ENCODE data around the gene SAAL1. TPM values are rescaled to one million over a fixed set of nuclear protein-coding genes. Genes with fewer than 3 reads are reported as not detected.

Gene SAAL1
- total and polyA plus RNA-seq, 2 donors from 2014 or later: 9.8 to 12.9 TPM

DNA sequence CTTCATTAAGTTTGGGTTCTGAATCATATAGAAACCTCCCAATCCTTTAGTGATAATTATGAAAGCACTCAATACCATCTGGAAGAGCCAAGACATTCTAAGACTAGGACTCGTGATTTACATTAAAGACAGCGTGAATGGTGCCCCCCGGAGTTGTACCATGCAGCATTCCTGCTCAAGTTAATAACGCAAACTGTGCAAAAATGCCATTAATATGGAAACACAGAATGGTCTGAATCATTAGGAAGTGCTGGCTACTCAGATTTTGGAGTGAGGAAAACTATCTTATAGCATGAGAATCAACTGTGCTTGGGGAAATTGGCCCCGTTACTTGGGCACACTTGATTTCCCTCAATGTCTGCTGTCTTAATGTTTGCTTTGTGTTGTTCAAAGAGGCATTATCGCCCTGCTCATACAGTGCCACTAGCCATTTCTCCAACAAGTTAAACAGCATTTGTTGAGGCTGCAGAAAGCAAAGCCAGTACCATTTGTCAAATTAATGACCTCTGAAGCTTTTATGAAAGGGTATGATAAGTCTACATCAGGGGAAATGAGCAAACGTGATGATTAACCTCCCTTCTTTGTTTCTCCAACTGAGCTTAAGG lies 41.3 kb downstream of the SAAL1 start:
- Histone ChIP-seq H3K27ac (ENCODE audit: low read depth in 2 of 2, low read length in 2 of 2) (no peak overlapping the region), H3K36me3 (ENCODE audit: control insufficient read depth in 2 of 3, insufficient read depth in 3 of 3, low read length in 3 of 3) (no peaks in the 10 kb centered on the region), H3K4me3 (ENCODE audit: low read length in 3 of 3) (no peak overlapping the region), H3K9me3 (ENCODE audit: control insufficient read depth in 2 of 3, insufficient read depth in 1 of 3, low read length in 3 of 3) (no peaks in the 10 kb centered on the region), H3K9ac (ENCODE audit: low read length in 3 of 3) (no peak overlapping the region), H3K27me3 (ENCODE audit: control insufficient read depth, insufficient read depth, low read length) (no peaks in the 10 kb centered on the region), H3K4me1 (ENCODE audit: control insufficient read depth in 2 of 3, insufficient read depth in 2 of 3, low read depth in 1 of 3, low read length in 3 of 3) (no peaks in the 10 kb centered on the region)
- DNase-seq: peak in 2 of 5 donors; percentile 23 to 36
- intact Hi-C loops (cut with DNase I): no loop called here
- TF ChIP-seq, protein P1, sequence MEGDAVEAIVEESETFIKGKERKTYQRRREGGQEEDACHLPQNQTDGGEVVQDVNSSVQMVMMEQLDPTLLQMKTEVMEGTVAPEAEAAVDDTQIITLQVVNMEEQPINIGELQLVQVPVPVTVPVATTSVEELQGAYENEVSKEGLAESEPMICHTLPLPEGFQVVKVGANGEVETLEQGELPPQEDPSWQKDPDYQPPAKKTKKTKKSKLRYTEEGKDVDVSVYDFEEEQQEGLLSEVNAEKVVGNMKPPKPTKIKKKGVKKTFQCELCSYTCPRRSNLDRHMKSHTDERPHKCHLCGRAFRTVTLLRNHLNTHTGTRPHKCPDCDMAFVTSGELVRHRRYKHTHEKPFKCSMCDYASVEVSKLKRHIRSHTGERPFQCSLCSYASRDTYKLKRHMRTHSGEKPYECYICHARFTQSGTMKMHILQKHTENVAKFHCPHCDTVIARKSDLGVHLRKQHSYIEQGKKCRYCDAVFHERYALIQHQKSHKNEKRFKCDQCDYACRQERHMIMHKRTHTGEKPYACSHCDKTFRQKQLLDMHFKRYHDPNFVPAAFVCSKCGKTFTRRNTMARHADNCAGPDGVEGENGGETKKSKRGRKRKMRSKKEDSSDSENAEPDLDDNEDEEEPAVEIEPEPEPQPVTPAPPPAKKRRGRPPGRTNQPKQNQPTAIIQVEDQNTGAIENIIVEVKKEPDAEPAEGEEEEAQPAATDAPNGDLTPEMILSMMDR (IDR thresholded peaks at IDR 0.05; ENCODE audit: borderline replicate concordance, extremely low read depth, insufficient read depth): no peak
- no peak for FAIRE-seq

DNA sequence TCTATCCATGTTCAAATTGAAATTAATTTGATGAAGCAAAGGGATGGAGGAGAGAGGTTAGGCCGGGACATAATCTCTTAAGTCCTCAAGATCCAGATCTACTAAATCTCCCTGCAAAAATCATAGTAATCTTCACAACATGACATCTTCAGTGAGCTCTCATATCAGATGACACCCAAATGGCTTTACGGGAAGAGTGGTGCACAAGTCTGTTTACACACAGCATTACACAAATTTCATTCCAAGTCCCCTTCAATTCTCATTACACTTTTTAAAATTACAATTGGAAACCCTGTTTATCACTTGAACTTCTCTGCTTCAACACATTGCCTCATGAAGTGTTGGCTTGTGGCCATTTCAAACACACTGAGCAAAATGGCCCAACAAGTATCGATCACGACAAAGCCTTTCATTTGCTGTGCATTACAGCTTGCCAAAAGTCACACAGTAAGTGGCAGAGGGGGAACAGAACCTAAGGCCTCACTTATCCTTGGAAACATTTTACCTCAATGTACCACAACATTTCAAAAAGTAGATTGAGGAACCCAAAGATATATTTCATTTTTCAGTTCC lies 41.9 kb downstream of the SAAL1 start:
- Histone ChIP-seq H3K9ac (ENCODE audit: low read length in 3 of 3) (no peak overlapping the region), H3K27ac (ENCODE audit: low read depth in 2 of 2, low read length in 2 of 2) (no peak overlapping the region), H3K27me3 (ENCODE audit: control insufficient read depth, insufficient read depth, low read length) (no peaks in the 10 kb centered on the region), H3K4me3 (ENCODE audit: low read length in 3 of 3) (no peak overlapping the region), H3K9me3 (ENCODE audit: control insufficient read depth in 2 of 3, insufficient read depth in 1 of 3, low read length in 3 of 3) (no peaks in the 10 kb centered on the region), H3K4me1 (ENCODE audit: control insufficient read depth in 2 of 3, insufficient read depth in 2 of 3, low read depth in 1 of 3, low read length in 3 of 3) (no peaks in the 10 kb centered on the region), H3K36me3 (ENCODE audit: control insufficient read depth in 2 of 3, insufficient read depth in 3 of 3, low read length in 3 of 3) (no peaks in the 10 kb centered on the region)
- TF ChIP-seq, protein P1 (IDR thresholded peaks at IDR 0.05; ENCODE audit: borderline replicate concordance, extremely low read depth, insufficient read depth): no peak
- intact Hi-C loops (cut with DNase I): no loop called here
- DNase-seq (no peak), FAIRE-seq (no peak)

DNA sequence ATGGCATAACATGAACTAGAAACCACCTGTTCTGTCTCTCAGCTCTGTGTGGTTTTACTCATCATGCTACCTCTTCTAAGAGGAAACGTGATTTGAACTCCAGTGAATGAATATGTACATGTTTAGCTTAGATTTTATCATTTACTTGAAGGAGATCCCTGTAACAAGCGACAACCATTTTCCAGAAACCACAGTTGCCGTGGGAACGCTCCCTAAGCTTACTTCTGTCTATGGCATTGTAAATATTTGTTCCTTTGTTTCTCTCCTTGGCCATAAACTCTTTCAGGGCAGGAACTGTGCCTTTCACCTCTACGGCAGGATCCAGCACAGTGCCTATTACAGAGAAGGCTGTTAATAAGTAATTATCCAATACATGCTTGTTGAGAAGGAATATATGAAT lies 42.8 kb downstream of the SAAL1 start:
- no peak for FAIRE-seq
- no peak overlapping the region for H3K4me3 ChIP-seq (ENCODE audit: low read length in 3 of 3)
- TF ChIP-seq, protein P1 (IDR thresholded peaks at IDR 0.05; ENCODE audit: borderline replicate concordance, extremely low read depth, insufficient read depth): no peak
- H3K36me3 ChIP-seq (ENCODE audit: control insufficient read depth in 2 of 3, insufficient read depth in 3 of 3, low read length in 3 of 3): no peaks in the 10 kb centered on the region
- no peak overlapping the region for H3K27ac ChIP-seq (ENCODE audit: low read depth in 2 of 2, low read length in 2 of 2)
- H3K4me1 ChIP-seq (ENCODE audit: control insufficient read depth in 2 of 3, insufficient read depth in 2 of 3, low read depth in 1 of 3, low read length in 3 of 3): no peaks in the 10 kb centered on the region
- H3K9ac ChIP-seq (ENCODE audit: low read length in 3 of 3): no peak overlapping the region
- no peaks in the 10 kb centered on the region for H3K9me3 ChIP-seq (ENCODE audit: control insufficient read depth in 2 of 3, insufficient read depth in 1 of 3, low read length in 3 of 3)
- DNase-seq: peak in 3 of 5 donors; percentile 12 to 19 (median 14)
- no peaks in the 10 kb centered on the region for H3K27me3 ChIP-seq (ENCODE audit: control insufficient read depth, insufficient read depth, low read length)
- intact Hi-C loops (cut with DNase I): no loop called here
